Glutamatergic neuron (in vitro differentiated cells): ENCODE data around the gene PTPRR. TPM values are rescaled to one million over a fixed set of nuclear protein-coding genes. Genes with fewer than 3 reads are reported as not detected.
A peak's percentile ranks its signal among the peaks of the same experiment; 100 is the strongest.

Experiments
- DNase-seq: peaks from one replicate; pipeline ENCODE4 v3.0.0; 2022
- H3K27ac Mint-ChIP-seq: one replicate; pipeline ENCODE4 v1.8.0; 2020; ENCODE audit warnings: mild to moderate bottlenecking, mixed read lengths, inconsistent platforms; ENCODE audit not compliant: unreplicated experiment
- H3K27me3 Mint-ChIP-seq: one replicate; pipeline ENCODE4 v1.8.0; 2020; ENCODE audit warnings: mild to moderate bottlenecking, moderate library complexity, mixed read lengths, inconsistent platforms; ENCODE audit not compliant: unreplicated experiment
- H3K36me3 Mint-ChIP-seq: one replicate; pipeline ENCODE4 v1.8.0; 2020; ENCODE audit warnings: mild to moderate bottlenecking, mixed read lengths, inconsistent platforms; ENCODE audit not compliant: unreplicated experiment
- H3K4me1 Mint-ChIP-seq: one replicate; pipeline ENCODE4 v1.8.0; 2020; ENCODE audit warnings: mild to moderate bottlenecking, low read depth, mixed read lengths, inconsistent platforms; ENCODE audit not compliant: unreplicated experiment
- H3K4me3 Mint-ChIP-seq: one replicate; pipeline ENCODE4 v1.8.0; 2020; ENCODE audit warnings: mild to moderate bottlenecking, mixed read lengths, inconsistent platforms; ENCODE audit not compliant: unreplicated experiment
- H3K9me3 Mint-ChIP-seq: one replicate; pipeline ENCODE4 v1.8.0; 2020; ENCODE audit warnings: mild to moderate bottlenecking, moderate library complexity, mixed read lengths, inconsistent platforms; ENCODE audit not compliant: unreplicated experiment
- CTCF ChIP-seq: fragments of 200-600 bp; sonication (generic); IDR thresholded peaks from one replicate; pipeline ENCODE4 v1.5.0; 2021; ENCODE audit not compliant: partially characterized antibody, unreplicated experiment
- total RNA-seq: library from RNA; stranded (reverse); fragmentation: NEBNext Ultra II Directional; extraction: Animal tissue kit (Norgen Biotek cat#: 25700); gene quantifications from one replicate; pipeline ENCODE4 v1.2.1, GENCODE V29; 2021; ENCODE audit not compliant: unreplicated experiment

The PTPRR gene
- total RNA-seq, 1 donor from 2014 or later = 0.34 TPM

GRCh38 chr12:70592664-70593063 is 327.9 kb downstream of the PTPRR start:
- DNase-seq = no peak
- H3K27ac Mint-ChIP-seq = no peak overlapping the region
- H3K27me3 Mint-ChIP-seq = no peaks in the 10 kb centered on the region
- H3K36me3 Mint-ChIP-seq = no peaks in the 10 kb centered on the region
- H3K4me1 Mint-ChIP-seq = no peaks in the 10 kb centered on the region
- no peaks in the 10 kb centered on the region for H3K9me3 Mint-ChIP-seq
- H3K4me3 Mint-ChIP-seq = no peak overlapping the region
- no peak for TF ChIP-seq CTCF

GRCh38 chr12:70590549-70591226 is 329.9 kb downstream of the PTPRR start:
- no peak overlapping the region for H3K27ac Mint-ChIP-seq
- no peak for TF ChIP-seq CTCF
- DNase-seq = no peak
- H3K4me3 Mint-ChIP-seq = no peak overlapping the region
- H3K36me3 Mint-ChIP-seq = peaks cover 5% of the 10 kb centered on the region
- peaks cover 3% of the 10 kb centered on the region for H3K9me3 Mint-ChIP-seq
- no peaks in the 10 kb centered on the region for H3K4me1 Mint-ChIP-seq
- H3K27me3 Mint-ChIP-seq = no peaks in the 10 kb centered on the region

- H3K4me1 Mint-ChIP-seq = no peaks in the 10 kb centered on the region
- peak; percentile 79 for DNase-seq
- peaks cover 6% of the 10 kb centered on the region for H3K9me3 Mint-ChIP-seq
- peak; percentile 90 for TF ChIP-seq CTCF
- no peaks in the 10 kb centered on the region for H3K27me3 Mint-ChIP-seq
- peaks cover 5% of the 10 kb centered on the region for H3K36me3 Mint-ChIP-seq
- H3K4me3 Mint-ChIP-seq = no peak overlapping the region
- no peak overlapping the region for H3K27ac Mint-ChIP-seq
Measured at GRCh38 chr12:70590051-70590450, 330.5 kb downstream of the PTPRR start.

Other genes starting within 250 kb of the PTPRR start
- 1.6 TPM for gene TSPAN8, start 237.3 kb upstream of the PTPRR start, total RNA-seq